Heart left ventricle (tissue), 16 donors: ENCODE measurements around the gene SLC7A6. TPM values are rescaled to one million over a fixed set of nuclear protein-coding genes. Genes with fewer than 3 reads are reported as not detected.

Experiments
- ATAC-seq, 4 donors: fragments of 200-7000 bp; cut with Tn5 transposase; one replicate each; pipeline ENCODE4 v1.9.1; 2020 to 2022; ENCODE audit warnings: moderate library complexity in 4 of 4, mild to moderate bottlenecking in 3 of 4, moderate number of reproducible peaks in 1 of 4
- DNase-seq, 5 donors: peaks; one replicate each; pipeline ENCODE4 v3.0.0-alpha.2; 2020
- H3K27ac ChIP-seq, 12 donors: fragments of 200-600 bp; sonication (generic) in 4 of 12; one replicate each; pipeline versions ENCODE4 v1.5.0 to v1.8.0; 2016 to 2022; ENCODE audit warnings: mild to moderate bottlenecking in 2 of 12
- H3K27me3 ChIP-seq, 9 donors: fragments of 200-600 bp; sonication (generic) in 2 of 9; one replicate each; pipeline versions ENCODE4 v1.5.1 to v1.8.0; 2016 to 2022; ENCODE audit warnings: mild to moderate bottlenecking in 3 of 9
- H3K36me3 ChIP-seq, 9 donors: fragments of 200-600 bp; sonication (generic) in 2 of 9; one replicate each; pipeline versions ENCODE4 v1.5.0 to v1.8.0; 2018 to 2022; ENCODE audit warnings: mild to moderate bottlenecking in 2 of 9
- H3K4me1 ChIP-seq, 12 donors: fragments of 200-600 bp; sonication (generic) in 4 of 12; one replicate each; pipeline versions ENCODE4 v1.5.0 to v1.8.0; 2016 to 2022; ENCODE audit warnings: mild to moderate bottlenecking in 3 of 12
- H3K4me3 ChIP-seq, 12 donors: fragments of 200-600 bp; sonication (generic) in 4 of 12; one replicate each; pipeline versions ENCODE4 v1.5.0 to v1.8.0; 2017 to 2022; ENCODE audit warnings: mild to moderate bottlenecking in 9 of 12, moderate library complexity in 4 of 12
- H3K9me3 ChIP-seq, 12 donors: fragments of 200-600 bp; sonication (generic) in 4 of 12; one replicate each; pipeline versions ENCODE4 v1.5.0 to v1.8.0; 2016 to 2022; ENCODE audit warnings: mild to moderate bottlenecking in 1 of 12
- POLR2A ChIP-seq, 2 donors: fragments of 450-650 bp; IDR thresholded peaks; one replicate each; pipeline ENCODE4 v1.6.1; 2017; ENCODE audit warnings: antibody characterized with exemption in 2 of 2, mild to moderate bottlenecking in 2 of 2, moderate library complexity in 2 of 2
- WGBS, 4 donors: extraction: QIAGEN DNeasy Blood & Tissue Kit in 2 of 4; methylation state at CpG; one replicate each; pipeline versions ENCODE4 v1.1.5 to v1.1.7; 2013 to 2018; 5-methylcytosine and 5-hydroxymethylcytosine counted together
- intact Hi-C, 10 donors: fragments of 100-400 bp; cut with DNase I; formaldehyde crosslinking; loops; one replicate each; pipeline versions ENCODE4 v1.11.1 to v1.14.2; 2022
- polyA plus RNA-seq, 2 donors: library from polyadenylated mRNA; stranded (reverse); fragments of 200-250 nt; gene quantifications; one replicate each; pipeline ENCODE4 v1.2.3, GENCODE V29; 2013
- total RNA-seq, 9 donors: library from RNA; depleted of rRNA in 2 of 9; stranded (reverse); fragments of >200 nt in 2 of 9; fragmentation: NEBNext Ultra II Directional in 3 of 9; extraction: Animal tissue kit (Norgen Biotek cat#: 25700) in 3 of 9; gene quantifications; one replicate each; pipeline versions ENCODE4 v1.1.0 to v1.2.4, GENCODE V29; 2016 to 2023
- TF ChIP-seq, protein P1 (sequence below), 12 donors: fragments of 200-600 bp; sonication (generic) in 4 of 12; IDR thresholded peaks; one replicate each; pipeline versions ENCODE4 v1.5.0 to v1.8.0; 2018 to 2022; ENCODE audit warnings: antibody characterized with exemption in 12 of 12, mild to moderate bottlenecking in 5 of 12
- donor health status: ischemic (EF 13 %, LVEDD 7.1; RV severe dilation, severe dysfunction).
- donor health status: healthy with polysubstance abuse.
- donor health status: DM: no; HTN: yes; CAD: no.
- donor health status: DM: no; HTN: no; CAD: no.
- donor health status: ischemic (EF 25% LVEDD 6.9; RV normal size, moderate dysfunction).
- donor health status: ischemic (EF 25% LVEDD 5.7; RV mildly dilated, moderate dysfunction).
- donor health status: healthy.
- donor health status: DM: yes; HTN: yes; CAD: no.
- donor health status: ischemic (EF 35%, LVEDD 5.7; RV mildly dilated, moderate dysfunction).
- donor health status: nonischemic (EF 11% LVEDD 7.7; RV severe dilation, severe dysfunction).
- donor health status: DM: yes; HTN: yes; CAD: no.
- donor health status: PGD.
- donor health status: ischemic (EF 29% LVEDD 5.4; RV normal size, mild dysfunction).
- donor health status: nonischemic (EF 23%, LVEDD 6.1; RV moderate dilation, normal function).

SLC7A6 gene
- total and polyA plus RNA-seq, 11 donors: 32.7 to 76.0 (median 45.6) TPM

DNA sequence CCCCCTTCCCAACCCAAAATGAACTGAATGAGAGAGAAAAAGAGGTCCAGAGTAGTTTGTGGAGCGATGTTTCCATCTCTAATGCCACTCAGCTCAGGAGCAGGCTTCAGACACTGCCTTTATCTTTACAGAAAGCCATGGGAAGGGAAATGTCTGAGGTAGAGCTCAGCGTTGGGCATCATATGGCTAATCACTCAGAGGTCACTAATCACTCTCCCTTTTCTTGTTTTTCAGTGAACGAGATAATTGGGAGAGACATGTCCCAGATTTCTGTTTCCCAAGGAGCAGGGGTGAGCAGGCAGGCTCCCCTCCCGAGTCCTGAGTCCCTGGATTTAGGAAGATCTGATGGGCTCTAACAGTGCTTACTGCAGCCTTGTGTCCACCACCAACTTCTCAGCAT is 38.2 kb upstream of the SLC7A6 start:
- peaks cover 0 to 55% (median 20%) of the 10 kb centered on the region in 9 donors for H3K36me3 ChIP-seq
- H3K27ac ChIP-seq: no peak overlapping the region
- H3K27me3 ChIP-seq: no peaks in the 10 kb centered on the region
- DNase-seq (no peak), ATAC-seq (no peak)
- H3K9me3 ChIP-seq: no peaks in the 10 kb centered on the region
- no peak overlapping the region for H3K4me3 ChIP-seq
- intact Hi-C loops: loop anchor here in 8 of 10 donors (2.0 to 10.0 kb wide), 10 partner anchors 131 to 421 kb away; partner anchors contain the start of genes NFATC3 (in 2 of the 8), DPEP2 (in 1 of the 8), RANBP10 (in 1 of the 8) and TSNAXIP1 (in 1 of the 8)
- peaks cover 0 to 27% (median 15%) of the 10 kb centered on the region in 12 donors for H3K4me1 ChIP-seq
- TF ChIP-seq, protein P1, sequence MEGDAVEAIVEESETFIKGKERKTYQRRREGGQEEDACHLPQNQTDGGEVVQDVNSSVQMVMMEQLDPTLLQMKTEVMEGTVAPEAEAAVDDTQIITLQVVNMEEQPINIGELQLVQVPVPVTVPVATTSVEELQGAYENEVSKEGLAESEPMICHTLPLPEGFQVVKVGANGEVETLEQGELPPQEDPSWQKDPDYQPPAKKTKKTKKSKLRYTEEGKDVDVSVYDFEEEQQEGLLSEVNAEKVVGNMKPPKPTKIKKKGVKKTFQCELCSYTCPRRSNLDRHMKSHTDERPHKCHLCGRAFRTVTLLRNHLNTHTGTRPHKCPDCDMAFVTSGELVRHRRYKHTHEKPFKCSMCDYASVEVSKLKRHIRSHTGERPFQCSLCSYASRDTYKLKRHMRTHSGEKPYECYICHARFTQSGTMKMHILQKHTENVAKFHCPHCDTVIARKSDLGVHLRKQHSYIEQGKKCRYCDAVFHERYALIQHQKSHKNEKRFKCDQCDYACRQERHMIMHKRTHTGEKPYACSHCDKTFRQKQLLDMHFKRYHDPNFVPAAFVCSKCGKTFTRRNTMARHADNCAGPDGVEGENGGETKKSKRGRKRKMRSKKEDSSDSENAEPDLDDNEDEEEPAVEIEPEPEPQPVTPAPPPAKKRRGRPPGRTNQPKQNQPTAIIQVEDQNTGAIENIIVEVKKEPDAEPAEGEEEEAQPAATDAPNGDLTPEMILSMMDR (IDR thresholded peaks at IDR 0.05): no peak
- no peak for TF ChIP-seq POLR2A (IDR thresholded peaks at IDR 0.05)
- 65 to 80% (median 77%) methylated on average over 4 of the region's 4 CpGs for WGBS, 4 donors

DNA sequence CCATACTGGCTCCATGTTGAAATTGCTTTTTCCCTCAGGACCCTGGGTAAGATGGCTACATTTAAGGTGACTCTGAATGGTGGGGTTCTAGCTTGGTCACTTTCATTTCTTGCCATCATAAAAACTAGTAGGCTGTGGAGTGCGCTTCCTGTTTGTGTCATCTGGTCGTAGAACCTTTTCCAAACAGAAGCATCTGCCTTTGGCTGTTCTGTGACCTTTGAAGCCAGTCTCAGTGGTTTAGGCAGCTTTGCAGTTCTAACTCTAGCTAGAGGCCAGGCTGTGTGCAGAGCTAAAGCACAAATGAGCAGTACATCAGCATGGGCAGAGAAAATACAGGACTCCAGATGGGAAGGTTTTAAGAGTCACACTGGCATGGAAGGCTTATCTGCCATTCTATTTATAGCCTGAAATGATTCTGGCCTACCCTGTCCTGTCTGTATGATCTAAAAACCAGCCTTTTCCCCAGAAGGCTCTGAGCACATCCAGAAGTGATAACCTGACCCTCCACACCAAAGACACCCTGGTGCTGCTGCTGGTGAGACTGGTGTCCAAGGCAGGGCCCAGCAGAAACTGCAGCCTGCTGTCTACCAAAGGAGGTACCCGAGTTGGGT is 37.0 kb upstream of the SLC7A6 start:
- peak overlapping the region in 10 of 12 donors; percentile 0 to 59 (median 10) for H3K27ac ChIP-seq
- DNase-seq (peak in 1 of 5 donors; percentile 22), ATAC-seq (peak in 3 of 4 donors; percentile 22 to 47 (median 35))
- intact Hi-C loops: loop anchor here in 8 of 10 donors (2.0 to 10.0 kb wide), 10 partner anchors 132 to 422 kb away; partner anchors contain the start of genes NFATC3 (in 2 of the 8), DPEP2 (in 1 of the 8), RANBP10 (in 1 of the 8) and TSNAXIP1 (in 1 of the 8)
- H3K4me3 ChIP-seq: no peak overlapping the region
- peaks cover 0 to 27% (median 15%) of the 10 kb centered on the region in 12 donors for H3K4me1 ChIP-seq
- H3K36me3 ChIP-seq: peaks cover 0 to 43% (median 15%) of the 10 kb centered on the region in 9 donors
- no peak for TF ChIP-seq POLR2A (IDR thresholded peaks at IDR 0.05)
- TF ChIP-seq, protein P1 (IDR thresholded peaks at IDR 0.05): no peak
- no peaks in the 10 kb centered on the region for H3K27me3 ChIP-seq
- 48 to 62% (median 52%) methylated on average over 3 of the region's 3 CpGs for WGBS, 4 donors
- no peaks in the 10 kb centered on the region for H3K9me3 ChIP-seq

DNA sequence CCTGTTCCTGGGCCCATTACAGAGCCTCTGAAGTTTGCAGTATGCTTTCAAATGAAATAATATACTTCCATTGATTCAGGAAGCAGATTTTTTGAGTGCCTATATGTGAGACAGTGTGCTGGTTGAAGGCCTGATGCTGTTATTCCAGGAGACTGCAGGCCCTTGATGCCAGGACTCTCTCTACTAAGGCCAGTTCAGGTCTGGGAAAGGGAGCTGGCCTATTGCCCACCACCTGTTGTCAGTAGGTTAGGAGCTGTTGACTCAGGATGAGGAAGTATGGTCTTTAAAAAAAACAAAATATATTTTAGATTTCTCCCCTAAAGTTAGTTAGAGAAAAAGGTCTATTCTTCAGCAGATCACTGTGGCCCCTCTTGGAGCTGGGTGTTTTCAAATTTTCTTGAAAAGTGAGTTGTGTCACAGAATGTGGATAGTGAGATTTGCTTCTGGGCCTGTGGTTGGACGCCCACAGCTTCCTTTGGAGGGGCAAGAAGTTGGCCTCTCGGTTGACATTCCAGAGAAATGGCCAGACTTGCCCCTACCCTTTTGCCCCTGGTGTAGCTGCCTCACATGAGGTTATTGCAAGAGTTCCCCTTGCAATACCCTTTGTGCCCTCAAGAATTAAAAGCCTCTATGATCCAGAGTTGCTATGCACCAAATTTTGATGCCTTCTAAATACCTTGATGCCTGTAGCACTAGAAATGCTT is 36.3 kb upstream of the SLC7A6 start:
- TF ChIP-seq, protein P1 (IDR thresholded peaks at IDR 0.05): no peak
- no peak for TF ChIP-seq POLR2A (IDR thresholded peaks at IDR 0.05)
- peak in 1 of 5 donors; percentile 18 for DNase-seq

More for the DNA sequence above, 36.3 kb upstream of the SLC7A6 start:
- Histone ChIP-seq H3K27me3 (no peaks in the 10 kb centered on the region), H3K4me1 (peaks cover 0 to 27% (median 15%) of the 10 kb centered on the region in 12 donors), H3K4me3 (no peak overlapping the region), H3K27ac (peak overlapping the region in 8 of 12 donors; percentile 0 to 59 (median 10)), H3K36me3 (peaks cover 0 to 37% (median 15%) of the 10 kb centered on the region in 9 donors), H3K9me3 (no peaks in the 10 kb centered on the region)
- intact Hi-C loops: loop anchor here in 9 of 10 donors (2.0 to 10.0 kb wide), 12 partner anchors 133 to 423 kb away; partner anchors contain the start of genes NFATC3 (in 2 of the 9), DPEP2 (in 1 of the 9), RANBP10 (in 1 of the 9) and TSNAXIP1 (in 1 of the 9)
- WGBS, 4 donors: 72 to 85% (median 83%) methylated on average over 2 of the region's 2 CpGs
- ATAC-seq: no peak
